ENCODE measurements around the gene HSF5.
"Not testable (repeated sequence)": the region's sequence is repeated elsewhere in the genome, so short reads cannot be mapped to it uniquely, and the experiment has no call there.

The HSF5 gene

GRCh38 chr17:58412064-58412703 is 76.0 kb downstream of the HSF5 start:
- no peak for DNase-seq

DNA sequence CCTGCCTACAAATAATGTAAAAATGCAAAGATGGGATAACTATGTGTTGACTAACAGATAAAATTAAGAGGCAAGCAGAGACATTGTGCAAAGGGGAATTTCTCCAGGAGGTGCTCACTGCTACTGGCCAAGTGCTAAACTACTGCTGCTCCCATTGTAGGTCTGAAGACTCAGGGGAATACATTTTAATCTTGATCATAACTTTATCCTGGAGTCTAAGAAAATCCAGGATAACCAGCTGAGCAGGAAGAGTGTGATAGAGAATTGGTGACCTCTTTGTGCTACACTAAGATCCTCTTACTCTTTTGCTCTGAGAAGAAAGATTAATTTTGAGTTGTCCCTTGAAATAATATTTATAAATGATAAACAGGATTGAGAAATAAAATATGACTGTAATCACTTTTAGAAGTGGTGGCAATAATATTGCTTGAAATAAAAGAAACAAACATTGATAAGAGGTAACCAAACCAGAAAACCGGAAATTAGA is 76.8 kb downstream of the HSF5 start:
- no peak for DNase-seq

GRCh38 chr17:58410714-58411407 is 77.3 kb downstream of the HSF5 start:
- DNase-seq, result no peak

DNA sequence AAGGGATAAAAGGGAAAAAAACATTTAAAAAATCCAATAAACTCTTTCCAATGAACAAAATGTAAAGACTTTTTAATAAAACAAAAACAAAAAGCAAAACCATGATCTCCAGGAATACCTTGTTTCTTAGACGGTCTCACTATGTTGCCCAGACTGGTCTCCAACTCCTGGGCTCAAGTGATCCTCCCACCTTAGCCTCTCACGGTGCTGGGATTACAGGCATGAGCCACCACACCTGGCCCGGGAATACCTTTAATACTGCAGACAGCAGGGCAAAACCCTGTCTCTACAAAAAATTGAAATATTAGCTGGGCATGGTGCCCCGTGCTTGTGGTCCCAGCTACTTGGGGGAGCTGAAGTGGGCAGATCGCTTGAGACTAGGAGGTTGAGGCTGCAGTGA is 78.8 kb downstream of the HSF5 start:
- no peak for DNase-seq

- DNase-seq, result no peak
These were observed 84.9 kb downstream of the HSF5 start for GRCh38 chr17:58403311-58403710.

DNA sequence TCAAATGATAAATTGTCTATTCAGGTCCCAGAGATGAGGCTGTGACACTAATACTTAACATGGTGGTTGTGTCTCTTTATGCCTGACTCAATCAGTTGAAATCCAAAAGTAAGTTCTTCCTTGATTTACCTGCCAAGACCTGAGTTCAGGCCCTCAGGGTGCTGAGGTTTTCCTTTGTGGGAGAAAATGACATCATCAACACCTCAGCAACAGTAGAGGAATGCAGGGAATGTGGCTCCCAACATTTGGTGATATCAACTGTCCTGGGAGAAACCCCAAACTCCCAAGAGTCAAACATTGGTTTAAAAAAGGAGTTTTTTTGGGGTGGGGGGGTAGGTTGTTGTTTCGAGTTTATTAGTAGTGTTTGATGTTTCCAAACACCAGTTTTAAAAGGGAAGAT is 85.5 kb downstream of the HSF5 start:
- DNase-seq, result no peak

GRCh38 chr17:58402047-58402446 is 86.2 kb downstream of the HSF5 start:
- DNase-seq, result no peak

- DNase-seq, result no peak
These were observed 86.9 kb downstream of the HSF5 start for GRCh38 chr17:58401287-58401686.

DNA sequence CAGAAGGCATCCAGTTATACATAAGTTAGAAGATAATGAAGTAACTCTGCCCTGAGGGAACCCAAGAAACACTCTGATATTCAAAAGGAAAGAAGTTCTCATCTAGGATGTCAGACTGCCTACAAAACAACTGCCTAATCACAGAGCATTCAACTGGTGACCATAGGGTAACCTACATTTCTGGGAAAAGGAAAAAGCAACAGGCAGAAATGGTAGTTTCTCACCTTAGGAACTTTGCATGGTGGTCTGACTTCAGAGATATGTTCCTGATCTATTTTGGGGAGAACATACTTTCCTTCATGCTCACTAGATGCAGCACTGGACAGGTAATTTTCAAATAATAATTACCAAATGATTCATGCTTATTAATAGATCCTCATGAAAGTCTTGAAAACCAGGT is 87.4 kb downstream of the HSF5 start:
- DNase-seq, result no peak

GRCh38 chr17:58399974-58400373 is 88.2 kb downstream of the HSF5 start:
- DNase-seq, result no peak

DNA sequence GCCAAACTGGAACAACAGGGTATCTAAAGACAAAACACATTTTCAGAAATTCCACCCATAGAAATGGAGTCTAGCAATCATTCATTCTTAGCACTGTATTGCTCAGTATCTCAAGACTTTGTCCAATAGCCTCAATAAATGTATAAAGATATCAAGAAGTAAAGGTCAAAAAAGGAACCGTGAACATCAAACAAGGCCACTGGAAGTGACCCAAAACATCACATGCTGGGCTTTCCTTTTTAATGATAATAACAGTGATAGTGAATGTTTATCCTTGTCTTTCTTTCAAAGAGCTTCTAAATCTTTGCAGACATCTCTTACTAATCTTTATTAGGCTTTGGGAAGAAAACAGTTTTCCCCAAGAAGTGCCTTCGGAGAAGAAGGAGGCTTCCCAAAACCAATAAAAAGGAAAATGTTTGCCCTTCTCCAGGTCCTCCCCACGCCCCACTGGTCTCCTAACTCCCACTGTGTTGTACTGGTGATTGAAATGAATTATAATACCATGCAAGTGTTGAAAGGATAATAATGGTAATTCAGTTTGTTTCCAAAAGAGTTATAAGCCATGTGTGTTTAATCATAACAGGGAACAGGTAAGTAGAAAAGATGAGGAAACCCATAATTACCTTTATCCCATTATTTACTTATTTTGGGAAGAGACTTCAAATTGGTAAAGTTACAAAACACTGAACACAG is 89.5 kb downstream of the HSF5 start:
- DNase-seq, result no peak

- DNase-seq, result not testable (repeated sequence)
These were observed 90.8 kb downstream of the HSF5 start for GRCh38 chr17:58397421-58397820.

- DNase-seq, result no peak
These were observed 92.0 kb downstream of the HSF5 start for GRCh38 chr17:58396173-58396572.

DNA sequence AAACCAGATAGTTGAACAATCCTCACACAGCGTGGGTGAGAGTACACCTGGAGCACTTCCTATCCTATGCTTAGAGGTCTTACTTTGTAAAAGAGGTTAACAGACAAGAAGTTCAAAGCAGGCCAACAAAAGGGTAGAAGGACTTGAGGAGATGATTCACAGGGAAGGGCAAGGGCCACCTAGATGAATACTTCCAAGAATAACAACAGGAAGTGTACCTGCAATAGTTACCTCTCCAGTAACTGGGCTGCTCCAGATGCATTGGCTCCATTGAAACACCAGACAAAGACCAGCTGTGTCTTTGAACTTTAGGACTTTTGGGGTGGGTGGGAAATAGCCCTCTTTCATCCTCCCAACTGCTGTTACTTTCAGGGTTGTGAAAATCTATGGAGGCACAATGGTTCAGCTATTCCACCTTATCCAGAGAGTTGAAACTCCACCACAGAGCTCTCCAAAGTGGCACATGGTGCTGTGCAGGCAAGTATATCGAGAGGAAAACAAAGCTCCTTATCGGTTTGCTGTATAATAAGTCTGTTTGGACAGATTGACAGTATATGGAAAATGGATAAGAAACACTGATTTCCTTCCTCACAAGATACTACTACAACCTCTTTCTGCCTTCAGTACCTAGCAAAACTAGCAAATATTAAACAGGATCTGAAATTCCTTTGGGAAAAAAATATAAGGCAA is 93.5 kb downstream of the HSF5 start:
- no peak for DNase-seq

- DNase-seq, result no peak
These were observed 96.8 kb downstream of the HSF5 start for GRCh38 chr17:58391302-58391984.

GRCh38 chr17:58390884-58391283 is 97.3 kb downstream of the HSF5 start:
- no peak for DNase-seq

DNA sequence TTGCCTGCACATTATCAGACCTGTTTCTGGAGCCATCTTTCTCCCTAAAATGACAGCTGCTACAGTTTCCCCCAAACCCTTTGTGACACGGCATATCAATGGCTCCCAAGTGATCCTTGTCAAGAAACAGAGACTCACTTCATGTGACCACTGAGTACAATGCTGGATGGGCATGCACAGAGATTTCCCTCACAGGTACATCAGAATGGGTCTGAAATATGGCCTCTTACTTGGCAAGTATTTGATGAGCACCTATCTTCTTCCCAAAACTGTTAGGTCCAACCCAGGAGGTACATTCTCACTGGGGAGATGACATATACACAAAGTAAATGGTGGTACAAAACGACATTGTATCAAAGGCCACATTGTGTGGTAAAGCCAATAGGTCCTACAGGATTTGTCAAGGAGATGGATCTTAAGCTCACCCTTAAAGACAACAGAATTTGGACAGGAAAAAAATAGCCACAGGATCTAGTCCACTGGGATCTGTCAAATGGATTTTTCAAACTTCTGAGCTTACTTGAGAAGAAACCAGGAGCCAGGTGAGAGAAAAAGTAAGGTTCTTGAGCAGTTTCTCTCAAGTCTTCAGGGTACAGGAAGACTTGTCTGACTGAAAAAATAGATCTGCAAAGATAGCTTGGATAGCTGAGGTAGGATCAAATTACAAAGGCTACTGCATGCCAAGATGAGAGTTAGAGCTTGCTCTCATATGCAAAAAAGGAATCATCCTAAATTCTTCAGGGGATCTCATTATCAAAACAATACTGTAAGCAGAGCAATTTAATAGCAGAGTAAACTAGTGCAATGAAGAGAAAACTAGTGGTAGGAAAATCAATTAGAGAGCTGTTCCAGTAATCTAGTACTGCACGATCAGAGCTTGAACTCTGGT is 99.7 kb downstream of the HSF5 start:
- no peak for DNase-seq

DNA sequence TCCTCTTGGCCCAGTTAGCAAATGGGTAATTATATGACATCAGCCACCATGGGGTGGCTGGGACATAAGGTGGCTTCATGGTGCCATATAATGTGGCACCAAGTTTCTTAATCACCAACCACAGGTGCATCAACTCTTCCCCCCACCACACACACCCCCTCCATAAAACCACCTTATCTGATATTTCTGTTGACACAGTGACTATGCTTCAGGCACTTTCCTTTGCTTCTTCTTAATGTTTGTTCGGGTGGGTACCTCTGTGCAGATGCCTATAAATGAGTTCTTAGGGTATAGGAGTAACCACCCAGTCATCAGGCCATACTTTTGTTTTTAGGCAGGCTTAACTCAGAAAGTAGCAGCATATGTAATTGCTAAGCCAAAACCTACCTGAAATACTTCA is 100.4 kb downstream of the HSF5 start:
- DNase-seq, result no peak

- no peak for DNase-seq
These were observed 101.5 kb downstream of the HSF5 start for GRCh38 chr17:58386708-58387107.

- no peak for DNase-seq
These were observed 102.8 kb downstream of the HSF5 start for GRCh38 chr17:58385359-58385899.

GRCh38 chr17:58384897-58385296 is 103.3 kb downstream of the HSF5 start:
- no peak for DNase-seq

All from stimulated activated CD4-positive, alpha-beta T cell treated with anti-CD3 and anti-CD28 coated beads, Interleukin-12 subunit alpha, Interleukin-12 subunit beta, amount 100 ng/mL, for 4 hours (primary cell).